Endothelial cell of hepatic sinusoid (primary cell): ENCODE data around the gene LMBR1.

Experiments used
- in situ Hi-C: cut with HindIII; loops from 2 replicates; pipeline ENCODE4 v1.10.0; 2017; ENCODE audit warnings: low sequenced_read_pairs

LMBR1 gene

DNA sequence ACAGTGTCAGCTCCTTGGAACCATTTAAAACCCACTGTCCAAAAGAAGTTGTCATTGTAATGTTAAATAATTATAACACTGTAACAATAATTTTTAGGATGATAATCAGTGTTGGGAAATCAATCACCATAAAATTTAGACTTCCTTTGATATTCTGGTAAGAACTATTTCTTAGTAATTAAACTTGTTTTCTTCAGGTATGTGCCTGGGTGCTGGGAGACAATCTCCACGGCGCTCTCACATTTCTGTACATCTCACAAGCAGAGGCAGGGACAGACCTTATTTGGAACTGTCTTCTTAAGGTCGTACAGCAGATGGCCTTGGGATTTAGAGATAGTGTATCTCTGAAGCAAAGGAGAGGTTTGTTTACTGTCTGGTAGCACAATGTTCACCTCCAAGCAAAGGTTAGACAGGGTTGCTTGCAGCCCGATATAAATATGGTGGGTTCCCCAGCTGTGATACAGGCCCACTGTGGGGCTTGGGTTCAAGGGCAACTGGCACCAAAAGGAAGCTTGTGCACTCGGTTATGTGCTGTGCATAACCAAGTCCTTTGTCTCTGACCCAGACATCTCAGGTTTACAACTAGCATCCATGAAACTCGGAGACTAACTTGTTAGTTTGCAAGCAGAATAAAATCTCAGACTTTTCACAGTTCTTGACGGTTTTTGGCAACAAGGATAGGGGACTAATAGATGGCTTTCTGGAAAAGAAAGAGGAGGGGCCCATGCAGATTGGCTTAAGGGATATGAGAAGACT is 126.9 kb downstream of the LMBR1 start:
- in situ Hi-C loops: loop anchor here (10.0 kb wide), 1 partner anchor 951 kb away; the partner anchor contains the start of gene SHH

DNA sequence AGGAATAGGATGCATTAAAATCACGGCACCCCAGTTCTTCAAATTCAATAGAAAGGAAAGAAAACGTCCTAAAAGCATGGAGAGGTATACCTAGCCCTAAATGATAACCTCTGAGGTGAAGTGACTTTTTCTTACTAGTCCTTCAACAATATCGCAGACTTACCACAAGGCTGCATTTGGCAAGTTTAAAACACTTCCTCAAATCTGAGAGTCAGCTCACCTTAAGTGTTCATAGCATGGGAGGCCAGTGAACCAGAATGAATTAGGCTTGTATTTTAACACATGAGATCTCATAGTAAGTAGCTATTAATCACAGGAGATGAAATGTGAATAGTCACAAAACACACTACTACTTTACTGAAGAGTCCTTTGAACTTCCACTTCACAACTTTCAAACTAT is 128.2 kb downstream of the LMBR1 start:
- in situ Hi-C loops: loop anchor here (10.0 kb wide), 1 partner anchor 950 kb away; the partner anchor contains the start of gene SHH

DNA sequence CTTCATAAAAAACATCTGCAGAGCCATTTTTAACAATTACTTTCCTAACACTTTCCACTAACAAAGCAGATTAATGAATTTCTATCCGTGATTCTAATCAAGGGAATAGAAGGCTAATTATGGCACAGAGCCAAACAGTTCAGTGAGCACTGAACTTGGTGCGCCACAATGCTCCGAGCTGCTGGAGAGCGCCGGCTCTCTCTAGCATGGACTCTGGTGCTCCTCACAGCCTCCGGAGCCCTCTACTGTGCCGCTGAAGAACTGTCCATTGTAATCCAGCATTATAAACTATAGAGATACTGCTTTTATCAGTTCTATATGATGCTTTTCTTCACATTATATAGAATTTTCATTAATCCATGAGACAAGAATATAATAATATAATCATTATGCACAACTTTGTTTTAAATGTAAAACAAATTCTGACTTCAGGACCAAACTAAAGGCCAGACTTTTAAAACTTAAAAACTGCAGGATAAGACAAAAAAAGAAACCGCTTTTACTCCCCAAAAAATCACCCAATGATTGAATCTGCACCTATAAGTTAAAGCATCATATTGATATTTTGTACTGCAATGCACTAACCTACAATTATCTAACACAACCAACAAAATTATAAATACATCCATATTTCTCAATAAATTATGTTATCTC is 128.8 kb downstream of the LMBR1 start:
- in situ Hi-C loops: loop anchor here (10.0 kb wide), 1 partner anchor 949 kb away; the partner anchor contains the start of gene SHH

DNA sequence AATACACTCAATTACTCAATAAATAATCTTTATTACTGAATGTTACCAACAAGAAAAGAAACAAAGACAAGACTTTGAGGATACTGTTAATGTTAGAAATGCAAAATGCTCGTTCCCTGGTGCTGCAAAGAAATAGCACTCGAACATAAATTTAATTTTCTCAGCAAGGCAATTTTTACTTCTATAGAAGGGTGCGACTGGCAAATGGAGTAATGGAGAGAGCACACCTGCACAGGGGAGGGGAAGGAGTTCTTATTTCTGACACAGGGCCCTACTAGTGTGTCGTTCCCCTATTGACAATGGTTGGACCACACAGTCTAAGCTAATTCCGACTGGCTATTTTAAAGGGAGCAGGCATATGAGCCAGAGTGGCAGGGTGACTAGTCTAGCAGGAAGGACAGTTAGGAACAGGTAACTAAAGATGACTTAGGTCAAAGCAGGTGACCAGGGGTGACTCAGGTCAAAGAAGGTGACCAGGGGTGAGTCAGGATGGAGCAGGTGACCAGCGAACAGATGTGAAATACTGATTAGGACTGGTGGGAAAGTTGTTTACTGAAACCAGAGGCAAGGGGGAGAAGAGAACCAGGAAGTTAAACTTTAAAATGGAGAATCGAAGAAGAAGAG is 133.3 kb downstream of the LMBR1 start:
- in situ Hi-C loops: loop anchor here (10.0 kb wide), 1 partner anchor 945 kb away; the partner anchor contains the start of gene SHH

DNA sequence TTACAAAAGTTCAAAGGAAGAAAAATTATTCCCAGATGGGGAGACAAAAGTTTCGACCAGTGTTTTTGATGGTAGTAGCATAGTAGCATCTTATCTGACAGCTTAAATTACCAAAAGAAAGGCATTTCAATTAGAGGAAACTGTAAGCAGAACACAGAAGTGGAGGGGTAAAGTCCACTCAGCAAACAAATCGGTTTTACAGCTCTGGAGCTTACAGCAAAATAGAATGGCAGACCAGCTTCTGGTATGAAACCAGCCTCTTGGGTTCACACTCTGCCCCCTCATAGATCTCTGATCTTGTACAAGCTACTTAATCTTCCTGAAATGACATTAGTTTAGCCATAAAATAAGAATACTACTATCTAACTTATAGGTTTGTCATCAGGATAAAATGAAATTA is 133.8 kb downstream of the LMBR1 start:
- in situ Hi-C loops: no loop called here

DNA sequence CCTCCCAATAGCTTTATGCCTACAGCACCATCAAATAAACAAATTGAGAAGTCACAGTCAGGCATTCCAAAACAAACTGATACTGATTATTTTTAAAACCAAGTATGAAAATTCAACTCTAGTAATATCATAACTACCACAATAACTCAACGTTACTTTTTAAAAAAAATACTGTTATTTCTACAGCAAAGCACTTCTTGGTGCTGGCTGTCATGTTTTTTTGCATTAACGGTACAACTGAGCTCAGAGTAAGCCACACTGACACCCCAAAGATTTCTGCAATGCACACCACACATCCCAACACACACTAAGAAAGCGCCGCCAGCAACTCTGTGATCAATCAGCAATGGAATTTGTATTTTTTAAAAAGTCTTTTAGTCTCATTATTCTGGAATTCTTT is 138.8 kb downstream of the LMBR1 start:
- in situ Hi-C loops: no loop called here

DNA sequence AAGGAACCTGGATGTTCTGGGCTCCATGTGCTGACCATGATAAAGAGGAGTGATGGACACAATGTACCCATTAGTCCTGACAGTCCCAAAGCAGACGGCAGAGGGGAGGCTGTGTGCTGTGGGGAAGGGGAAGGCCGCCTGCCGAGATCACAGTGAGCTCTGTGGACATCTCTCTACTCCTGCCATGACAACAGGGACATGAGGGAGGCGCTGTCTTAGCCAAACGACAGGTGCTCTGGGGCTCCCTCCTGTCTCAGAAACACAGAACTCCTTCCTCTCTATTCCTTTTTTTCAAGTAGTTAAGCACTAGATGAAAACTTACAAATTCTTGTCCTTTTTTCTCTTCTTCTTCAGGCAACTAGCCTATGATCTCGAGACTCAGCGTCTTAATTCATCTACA is 139.4 kb downstream of the LMBR1 start:
- in situ Hi-C loops: no loop called here

DNA sequence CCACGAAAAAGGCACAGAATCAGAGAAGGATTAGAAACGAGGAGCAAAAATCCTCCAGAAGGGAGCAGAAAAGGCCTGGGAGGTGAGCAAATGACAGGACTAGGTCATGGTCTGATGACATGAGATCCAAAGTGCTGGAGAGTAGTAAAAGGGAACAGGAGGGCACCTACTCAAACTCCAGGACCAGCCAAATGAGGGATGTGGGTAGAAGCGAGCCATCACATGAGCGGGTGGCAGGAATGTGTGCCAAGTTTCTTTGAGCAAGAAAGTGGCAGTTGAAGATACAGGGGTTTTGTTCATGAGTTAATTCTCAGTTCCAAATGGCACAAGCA is 139.8 kb downstream of the LMBR1 start:
- in situ Hi-C loops: no loop called here

DNA sequence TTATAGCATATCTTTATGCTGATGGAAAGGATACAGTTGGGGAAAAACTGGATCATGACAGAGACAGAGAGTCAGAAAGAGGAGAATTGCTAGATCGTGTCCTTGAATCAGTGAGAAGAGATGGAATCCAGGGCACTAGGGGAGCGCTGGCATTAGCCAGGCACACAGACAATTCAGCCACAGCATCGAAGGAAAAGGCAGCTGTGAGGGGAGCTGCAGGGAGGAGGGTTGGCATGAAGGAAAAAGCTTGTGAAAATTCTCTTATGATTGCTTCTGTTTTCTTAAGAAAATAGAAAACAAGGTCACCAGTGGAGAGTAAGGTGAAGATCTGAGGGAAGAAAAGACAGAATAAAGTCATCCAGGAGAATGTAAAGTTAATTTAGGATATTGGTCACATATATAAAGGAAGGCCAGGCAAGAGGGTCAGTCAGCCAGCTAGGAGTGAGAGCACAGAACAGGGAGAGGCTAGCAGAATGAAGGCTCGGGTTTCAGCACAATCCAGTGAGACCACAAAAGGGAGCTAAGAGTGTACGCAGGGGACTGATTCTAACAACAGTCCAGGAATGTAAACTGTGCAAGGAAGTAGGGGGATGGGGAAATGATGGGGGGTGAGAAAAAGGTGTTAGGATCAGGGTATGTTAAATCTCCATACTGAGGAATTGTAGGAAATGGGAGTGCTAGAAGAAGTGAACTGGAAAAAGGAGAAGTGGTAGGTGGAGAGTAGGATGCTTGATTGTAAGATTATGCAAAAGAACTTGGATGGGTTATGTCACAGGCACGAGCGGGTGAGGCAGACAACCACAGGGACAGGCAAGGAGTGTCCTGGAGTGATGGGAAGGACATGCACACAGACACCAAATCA is 140.4 kb downstream of the LMBR1 start:
- in situ Hi-C loops: no loop called here

DNA sequence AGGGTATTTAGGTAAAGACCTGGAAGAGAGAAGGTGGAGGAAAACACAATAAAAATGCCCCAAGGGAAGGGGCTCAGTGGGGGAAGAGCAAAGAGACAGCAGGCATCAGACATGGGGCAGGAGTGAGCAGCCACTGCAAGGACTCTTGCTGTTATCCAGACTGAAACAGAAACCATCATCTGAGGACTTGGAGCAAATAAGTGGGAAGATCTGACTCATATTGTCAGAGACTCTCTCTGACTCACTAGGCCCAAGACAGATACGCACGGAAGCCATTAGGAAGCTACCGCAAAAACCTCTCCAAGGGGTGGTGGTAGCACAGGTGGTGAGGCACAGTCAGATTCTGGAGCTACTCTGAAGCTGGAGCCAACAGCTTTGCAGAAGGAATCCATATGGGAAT is 141.7 kb downstream of the LMBR1 start:
- in situ Hi-C loops: no loop called here

DNA sequence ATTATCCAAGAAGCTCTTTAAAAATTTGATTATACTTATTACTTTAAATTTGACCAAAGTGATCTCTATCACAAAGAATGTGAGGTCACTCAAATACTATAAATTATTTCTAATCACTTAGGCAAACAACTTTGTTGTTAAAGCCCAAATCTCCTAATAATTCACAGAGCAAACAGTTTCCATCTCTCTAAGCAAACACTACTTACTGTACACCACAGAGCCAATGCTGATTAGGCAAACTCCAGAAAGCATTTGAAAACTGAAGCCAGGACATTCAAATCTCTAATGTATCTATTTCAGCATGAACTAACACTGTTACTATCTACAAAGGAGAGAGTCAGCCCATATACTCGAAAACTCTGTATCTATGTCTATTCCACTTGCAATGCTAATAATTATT is 145.3 kb downstream of the LMBR1 start:
- in situ Hi-C loops: no loop called here

DNA sequence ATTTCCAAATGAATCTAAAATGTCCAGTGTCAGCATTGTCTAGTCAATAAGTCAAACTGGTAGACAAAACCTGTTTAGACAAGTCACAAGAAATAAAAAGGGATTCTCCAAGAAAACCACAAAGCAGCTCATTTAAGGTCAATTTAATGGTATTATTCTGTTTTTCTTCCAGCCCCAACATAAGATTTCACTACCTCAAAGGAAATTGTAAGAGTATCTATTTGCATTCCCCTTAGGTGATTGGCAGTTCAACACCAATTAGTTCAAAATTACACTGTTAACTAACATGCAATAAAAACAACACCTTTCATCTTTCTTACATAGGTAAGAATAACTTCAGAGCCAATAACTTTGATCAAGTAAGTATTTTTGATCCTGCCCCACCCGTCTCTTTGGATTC is 146.1 kb downstream of the LMBR1 start:
- in situ Hi-C loops: no loop called here

DNA sequence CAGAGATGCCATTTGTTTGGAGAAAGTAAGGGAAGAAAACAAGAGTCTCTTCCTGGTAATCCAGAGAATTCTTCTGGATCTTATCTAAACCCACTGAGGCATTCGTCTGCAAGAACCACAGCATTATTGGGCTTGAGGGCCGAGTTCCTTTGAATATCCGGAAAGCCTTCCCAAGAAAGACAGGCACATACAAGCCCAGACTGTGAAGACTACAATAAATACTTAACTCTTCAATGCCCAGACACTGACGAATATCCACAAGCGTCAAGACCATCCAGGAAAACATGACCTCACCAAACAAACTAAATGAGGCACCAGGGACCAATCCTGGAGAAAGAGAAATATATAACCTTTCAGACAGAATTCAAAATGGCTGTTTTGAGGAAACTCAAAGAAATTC is 153.4 kb downstream of the LMBR1 start:
- in situ Hi-C loops: no loop called here

DNA sequence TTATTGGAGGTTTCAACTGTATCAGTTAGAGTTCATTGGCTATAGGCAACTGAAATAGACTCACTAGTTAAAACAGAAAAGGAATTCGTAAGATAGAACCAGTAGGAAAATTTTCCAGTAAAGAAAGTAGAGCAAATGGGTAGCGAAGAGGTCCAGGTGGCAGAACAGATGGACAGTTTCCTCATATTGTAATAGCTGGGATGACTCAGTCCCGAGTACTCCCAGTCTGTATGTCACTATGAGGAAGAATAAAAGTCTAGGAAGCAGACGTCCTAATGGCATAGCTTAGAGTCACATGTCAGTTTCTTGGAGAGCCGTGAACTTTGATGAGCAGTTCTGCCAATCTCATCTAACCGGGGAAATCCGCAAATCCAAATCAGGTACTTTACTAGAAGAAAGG is 157.1 kb downstream of the LMBR1 start:
- in situ Hi-C loops: no loop called here

DNA sequence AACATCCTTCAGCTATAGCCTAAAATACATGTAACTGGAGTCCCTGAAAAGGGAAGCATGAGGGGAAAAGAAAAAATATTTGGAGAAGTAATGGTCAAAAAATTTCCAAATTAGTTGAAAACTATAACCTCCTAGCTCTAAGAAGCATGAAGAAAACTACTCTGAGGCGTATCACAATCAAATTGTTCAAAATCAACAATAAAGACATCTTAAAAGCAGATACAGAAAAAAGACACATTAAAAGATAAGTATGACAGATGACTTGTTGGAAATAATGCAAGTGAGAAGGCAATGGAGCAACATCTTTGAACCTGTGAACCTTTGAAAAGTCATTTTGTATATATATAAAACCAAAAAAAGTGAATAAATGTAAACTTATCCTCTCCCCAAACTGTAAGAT is 159.3 kb downstream of the LMBR1 start:
- in situ Hi-C loops: no loop called here

DNA sequence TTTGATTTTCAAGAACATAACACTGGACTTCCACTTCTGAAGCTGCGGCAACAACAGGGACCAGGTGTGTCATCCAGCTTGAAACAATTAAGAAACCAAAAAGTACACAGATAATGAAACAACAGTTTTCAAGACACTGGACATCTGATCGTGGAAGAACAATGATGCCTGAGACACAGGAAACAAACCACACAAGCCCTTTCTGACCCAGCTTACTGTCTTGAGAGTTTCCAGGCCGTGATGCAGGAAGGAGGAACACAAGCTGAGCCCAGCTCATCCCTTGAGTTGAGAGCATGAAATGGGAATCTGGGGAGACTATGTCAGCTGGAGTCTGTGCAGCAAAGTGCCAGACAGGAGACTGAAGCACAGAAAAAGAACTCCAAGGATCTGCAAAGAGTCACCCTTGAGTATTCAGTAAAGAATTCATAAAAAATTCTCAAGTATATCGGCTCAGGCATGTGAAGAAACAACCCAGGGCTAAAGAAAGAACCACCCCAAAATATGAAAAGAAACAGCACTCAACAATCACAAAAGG is 160.8 kb downstream of the LMBR1 start:
- in situ Hi-C loops: no loop called here

DNA sequence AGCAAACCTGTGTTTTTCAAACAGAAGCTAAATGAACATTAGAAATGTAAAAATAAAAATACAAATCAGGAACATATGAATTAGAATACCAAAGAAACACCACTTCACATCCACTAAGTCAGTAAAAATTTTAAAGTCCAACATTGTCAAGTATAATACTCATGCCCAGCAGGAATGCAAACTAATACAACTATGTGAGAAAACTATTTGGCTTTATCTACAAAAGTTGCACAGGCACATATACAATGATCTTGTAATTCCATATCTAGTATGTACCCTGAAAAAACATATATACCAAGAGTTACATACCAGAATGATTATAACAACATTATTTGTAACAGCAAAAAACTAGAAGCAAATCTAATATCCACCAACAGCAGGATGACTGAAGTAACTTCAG is 161.3 kb downstream of the LMBR1 start:
- in situ Hi-C loops: no loop called here

DNA sequence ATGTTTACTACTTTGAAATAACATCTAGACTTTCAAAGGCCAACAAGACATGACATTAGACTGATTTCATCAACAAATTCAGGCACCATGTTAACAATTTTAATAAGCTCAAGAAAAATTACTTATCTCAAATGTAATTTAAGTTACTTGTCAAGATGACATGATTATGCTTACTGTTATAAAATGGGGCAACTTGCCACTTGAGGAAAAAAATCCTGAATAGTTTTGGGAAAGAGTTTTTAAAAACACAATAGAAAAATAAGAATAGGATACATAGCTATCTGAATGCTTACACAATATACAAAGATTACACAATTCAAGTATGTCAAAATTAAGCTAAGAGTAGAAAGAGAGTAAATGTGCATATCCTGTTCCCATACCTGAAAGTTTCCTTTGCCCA is 167.0 kb downstream of the LMBR1 start:
- in situ Hi-C loops: no loop called here

DNA sequence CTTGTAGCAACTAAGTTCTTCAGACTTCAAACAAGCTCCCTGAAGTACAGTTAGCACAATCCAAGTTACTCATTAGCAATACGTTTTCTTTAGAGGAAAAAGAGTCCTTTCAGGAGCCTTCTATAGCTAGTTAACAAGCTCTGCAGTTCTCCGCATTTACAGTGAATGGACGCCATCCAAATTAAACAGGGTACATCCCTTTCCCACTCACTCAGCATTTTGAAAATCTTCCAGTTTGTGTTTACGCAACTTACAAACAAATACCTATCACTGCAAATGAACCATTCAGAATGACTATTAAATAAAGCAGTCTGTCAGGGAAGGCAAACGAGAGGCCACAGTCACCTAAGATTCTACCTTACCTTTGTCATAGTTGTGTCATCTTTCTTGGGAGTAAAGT is 167.9 kb downstream of the LMBR1 start:
- in situ Hi-C loops: no loop called here

DNA sequence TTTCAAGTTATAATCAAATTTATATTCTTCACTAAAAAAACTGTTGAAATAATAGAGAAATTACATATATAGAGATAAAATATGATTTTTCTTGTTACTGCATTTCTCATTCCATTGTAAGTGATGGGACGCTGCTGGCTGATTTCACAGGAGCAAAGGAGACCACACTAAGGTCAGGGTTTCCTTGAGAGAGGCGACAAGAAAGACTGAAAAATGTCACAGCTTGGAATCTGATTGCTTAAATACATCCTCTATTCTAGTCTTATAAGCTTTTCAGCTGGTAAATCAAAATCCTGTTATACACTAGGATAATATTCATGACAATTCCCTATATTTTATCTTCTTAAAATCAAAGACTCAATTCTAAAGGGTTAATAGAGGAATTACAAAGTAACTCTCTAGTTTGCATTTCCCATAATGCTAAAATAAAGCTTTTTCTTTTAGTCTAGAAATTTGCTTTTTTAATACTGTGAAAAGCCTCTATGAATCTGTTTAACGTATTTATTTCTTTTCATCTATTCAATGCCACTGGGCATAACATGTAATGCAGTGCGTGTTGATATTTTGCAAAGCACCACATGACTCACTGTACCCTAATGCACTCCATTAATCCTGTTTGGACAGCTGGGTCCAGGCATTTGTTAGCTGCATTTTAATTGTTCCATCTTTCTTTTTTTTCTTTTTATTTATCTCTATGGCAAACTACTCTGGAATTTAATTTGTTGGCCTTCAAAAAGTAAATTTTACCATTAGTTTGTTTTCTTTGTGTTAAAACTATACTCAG is 170.7 kb downstream of the LMBR1 start:
- in situ Hi-C loops: no loop called here
